PC-9 (cell line): ENCODE results near the gene GPR146. TPM values are rescaled to one million over a fixed set of nuclear protein-coding genes. Genes with fewer than 3 reads are reported as not detected.
A peak's percentile ranks its signal among the peaks of the same experiment; 100 is the strongest.

Source experiments
- BruUV-seq: library from RNA; stranded (reverse); fragments of 400-500 nt; replicated peaks from 2 replicates; lab custom pipeline; 2021; lab: Mats Ljungman, UMichigan
- CTCF ChIA-PET: fragments of 300-600 bp; sonication (Branson Sonifier 250); formaldehyde crosslinking; loops from one replicate; lab custom pipeline; 2022; ENCODE audit warnings: antibody characterized with exemption; lab: Charles Lee
- POLR2A ChIA-PET: fragments of 300-600 bp; sonication (Branson Sonifier 250); formaldehyde crosslinking; loops from one replicate; lab custom pipeline; 2022; ENCODE audit warnings: antibody characterized with exemption; ENCODE audit not compliant: unreplicated experiment; lab: Charles Lee
- DNase-seq, 2 experiments: peaks; one replicate each; pipeline versions ENCODE4 v3.0.0 to v3.0.0-alpha.2; 2015 to 2022; ENCODE audit warnings: mixed read lengths in 1 of 2
- H2AFZ ChIP-seq: fragments of 200-600 bp; sonication (generic); 2 replicates; pipeline ENCODE4 v1.8.1; 2017; ENCODE audit warnings: antibody characterized with exemption
- H3F3A ChIP-seq: fragments of 200-600 bp; sonication (generic); 2 replicates; pipeline ENCODE4 v1.8.1; 2017; ENCODE audit warnings: antibody characterized with exemption, mild to moderate bottlenecking, low read depth; ENCODE audit not compliant: insufficient read depth
- H3K27ac ChIP-seq: fragments of 200-600 bp; sonication (generic); 2 replicates; pipeline ENCODE4 v1.6.1; 2016; ENCODE audit warnings: mixed run types
- H3K27me3 ChIP-seq: fragments of 200-600 bp; sonication (generic); 2 replicates; pipeline ENCODE4 v1.6.1; 2016; ENCODE audit warnings: low read depth, mixed run types; ENCODE audit not compliant: insufficient read depth
- H3K36me3 ChIP-seq: fragments of 200-600 bp; sonication (generic); 2 replicates; pipeline ENCODE4 v1.6.1; 2016; ENCODE audit warnings: low read depth, mixed run types
- H3K4me1 ChIP-seq: fragments of 200-600 bp; sonication (generic); replicated peaks from 2 replicates; pipeline ENCODE4 v1.6.1; 2016; ENCODE audit warnings: mixed run types; ENCODE audit not compliant: insufficient read depth
- H3K4me2 ChIP-seq: fragments of 200-600 bp; sonication (generic); 2 replicates; pipeline ENCODE4 v1.6.1; 2017; ENCODE audit warnings: mixed run types
- H3K4me3 ChIP-seq: fragments of 200-600 bp; sonication (generic); 2 replicates; pipeline ENCODE4 v1.6.1; 2016; ENCODE audit warnings: mixed run types
- H3K79me2 ChIP-seq: fragments of 200-600 bp; sonication (generic); 2 replicates; pipeline ENCODE4 v1.6.1; 2017; ENCODE audit warnings: low read depth, mixed run types
- H3K9me2 ChIP-seq: fragments of 200-600 bp; sonication (generic); 2 replicates; pipeline ENCODE4 v1.8.1; 2017; ENCODE audit warnings: mild to moderate bottlenecking; ENCODE audit not compliant: insufficient read depth
- H3K9me3 ChIP-seq: fragments of 200-600 bp; sonication (generic); 2 replicates; pipeline ENCODE4 v1.8.1; 2016; ENCODE audit warnings: low read depth; ENCODE audit not compliant: insufficient read depth
- H4K20me1 ChIP-seq: fragments of 200-600 bp; sonication (generic); 2 replicates; pipeline ENCODE4 v1.8.1; 2017; ENCODE audit not compliant: insufficient read depth
- EZH2 ChIP-seq: fragments of 200-600 bp; sonication (generic); IDR thresholded peaks from 2 replicates; pipeline ENCODE4 v1.8.0; 2017; ENCODE audit warnings: antibody characterized with exemption, low read depth
- intact Hi-C: fragments of 100-400 bp; cut with micrococcal nuclease; formaldehyde crosslinking; loops from one replicate; pipeline ENCODE4 v1.10.0; 2022; ENCODE audit not compliant: unreplicated experiment
- total RNA-seq: library from RNA; stranded (reverse); gene quantifications from 2 replicates; pipeline ENCODE4 v1.2.3, GENCODE V29; 2021
- TF ChIP-seq, protein P1 (sequence below): fragments of 200-600 bp; sonication (generic); conservative IDR thresholded peaks from 2 replicates; pipeline ENCODE4 v1.6.1; 2017; ENCODE audit warnings: mixed run types, antibody characterized with exemption, mild to moderate bottlenecking, moderate library complexity

The GPR146 gene
- total RNA-seq, 1 experiment from 2014 or later, result 3.4 TPM

DNA sequence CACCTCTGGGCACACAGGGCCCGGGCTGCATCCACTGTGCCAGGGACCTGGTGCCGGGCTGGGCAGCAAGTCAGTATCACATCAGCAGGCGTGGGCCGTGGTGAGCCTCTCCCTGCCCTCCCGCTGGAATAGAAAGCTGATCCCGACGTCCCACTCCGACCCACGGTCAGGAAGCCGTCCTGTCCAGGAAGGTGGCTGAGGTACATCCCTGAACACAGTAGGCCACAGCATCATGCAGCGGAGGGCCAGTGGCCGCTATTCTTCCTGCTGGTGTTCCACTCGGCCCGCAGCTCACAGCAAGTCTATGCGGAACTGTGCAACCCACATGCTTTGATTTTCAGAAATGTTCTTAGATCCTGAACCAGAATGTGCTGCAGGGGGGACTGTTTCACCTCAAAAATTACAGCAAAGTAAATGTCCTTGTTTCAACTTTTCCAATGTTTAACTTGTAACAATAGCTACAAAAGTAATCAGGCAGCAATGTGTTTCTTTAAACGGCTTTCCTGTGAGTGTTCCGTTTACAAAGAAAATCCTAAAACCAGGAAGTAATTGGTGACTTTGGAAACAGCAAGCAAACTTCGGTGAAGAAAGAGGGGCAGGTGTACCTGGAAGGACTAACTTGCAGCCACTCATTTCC lies 676 bp upstream of the GPR146 start:
- ChIA-PET POLR2A (interaction anchor here (0.6 to 1.0 kb wide), 2 partner anchors 15 to 115 kb away, joined by 3 read pairs; no protein-coding TSS in a partner anchor), CTCF (no interaction called here)
- TF ChIP-seq EZH2, result no peak
- TF ChIP-seq, protein P1, sequence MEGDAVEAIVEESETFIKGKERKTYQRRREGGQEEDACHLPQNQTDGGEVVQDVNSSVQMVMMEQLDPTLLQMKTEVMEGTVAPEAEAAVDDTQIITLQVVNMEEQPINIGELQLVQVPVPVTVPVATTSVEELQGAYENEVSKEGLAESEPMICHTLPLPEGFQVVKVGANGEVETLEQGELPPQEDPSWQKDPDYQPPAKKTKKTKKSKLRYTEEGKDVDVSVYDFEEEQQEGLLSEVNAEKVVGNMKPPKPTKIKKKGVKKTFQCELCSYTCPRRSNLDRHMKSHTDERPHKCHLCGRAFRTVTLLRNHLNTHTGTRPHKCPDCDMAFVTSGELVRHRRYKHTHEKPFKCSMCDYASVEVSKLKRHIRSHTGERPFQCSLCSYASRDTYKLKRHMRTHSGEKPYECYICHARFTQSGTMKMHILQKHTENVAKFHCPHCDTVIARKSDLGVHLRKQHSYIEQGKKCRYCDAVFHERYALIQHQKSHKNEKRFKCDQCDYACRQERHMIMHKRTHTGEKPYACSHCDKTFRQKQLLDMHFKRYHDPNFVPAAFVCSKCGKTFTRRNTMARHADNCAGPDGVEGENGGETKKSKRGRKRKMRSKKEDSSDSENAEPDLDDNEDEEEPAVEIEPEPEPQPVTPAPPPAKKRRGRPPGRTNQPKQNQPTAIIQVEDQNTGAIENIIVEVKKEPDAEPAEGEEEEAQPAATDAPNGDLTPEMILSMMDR, result no peak
- H3K9me3 ChIP-seq, result no peaks in the 10 kb centered on the region
- H3K4me2 ChIP-seq, result peak overlapping the region; percentile 91
- peaks cover 35% of the 10 kb centered on the region for H3K79me2 ChIP-seq
- DNase-seq, result peak in 1 of 2 experiments; percentile 40
- no peaks in the 10 kb centered on the region for H3K27me3 ChIP-seq
- peak overlapping the region; percentile 73 for H2AFZ ChIP-seq
- H3K36me3 ChIP-seq, result no peaks in the 10 kb centered on the region
- H3K27ac ChIP-seq, result peak overlapping the region; percentile 89
- H4K20me1 ChIP-seq, result peaks cover 32% of the 10 kb centered on the region
- H3K9me2 ChIP-seq, result no peaks in the 10 kb centered on the region
- H3K4me3 ChIP-seq, result peak overlapping the region; percentile 57
- H3F3A ChIP-seq, result peaks cover 64% of the 10 kb centered on the region
- TSS peak; percentile 93 for BruUV-seq
- H3K4me1 ChIP-seq, result peaks cover 48% of the 10 kb centered on the region
- intact Hi-C loops, result no loop called here

- BruUV-seq, result TSS peak; percentile 52
- Histone ChIP-seq H3F3A (peaks cover 62% of the 10 kb centered on the region), H2AFZ (no peak overlapping the region), H3K4me1 (peaks cover 48% of the 10 kb centered on the region), H4K20me1 (peaks cover 40% of the 10 kb centered on the region), H3K4me2 (peak overlapping the region; percentile 89), H3K4me3 (peak overlapping the region; percentile 50; the same call in 1 of the 2 replicates), H3K9me2 (no peaks in the 10 kb centered on the region), H3K27ac (no peak overlapping the region), H3K27me3 (no peaks in the 10 kb centered on the region), H3K9me3 (no peaks in the 10 kb centered on the region), H3K36me3 (no peaks in the 10 kb centered on the region), H3K79me2 (peaks cover 35% of the 10 kb centered on the region)
- no peak for DNase-seq
- POLR2A ChIA-PET, result no interaction called here
- TF ChIP-seq, protein P1, result no peak
- TF ChIP-seq EZH2, result no peak
- CTCF ChIA-PET, result interaction anchor here (0.6 to 0.9 kb wide), 3 partner anchors 11 to 41 kb away, joined by 3 to 4 read pairs (median 4); no protein-coding TSS in a partner anchor
- intact Hi-C loops, result no loop called here
Measured at GRCh38 chr7:1045069-1046063, 1.0 kb downstream of the GPR146 start.
